ENCODE data around the gene SSNA1.

SSNA1 gene

GRCh38 chr9:137222190-137223077, 34.0 kb downstream of the SSNA1 start, which contains the start of gene RNF208:
Gene RNF208, minus strand, starts transcription at chr9:137222240. Its CDS starts 1,028 bp downstream, at chr9:137221212.
- DNase-seq = no peak

DNA sequence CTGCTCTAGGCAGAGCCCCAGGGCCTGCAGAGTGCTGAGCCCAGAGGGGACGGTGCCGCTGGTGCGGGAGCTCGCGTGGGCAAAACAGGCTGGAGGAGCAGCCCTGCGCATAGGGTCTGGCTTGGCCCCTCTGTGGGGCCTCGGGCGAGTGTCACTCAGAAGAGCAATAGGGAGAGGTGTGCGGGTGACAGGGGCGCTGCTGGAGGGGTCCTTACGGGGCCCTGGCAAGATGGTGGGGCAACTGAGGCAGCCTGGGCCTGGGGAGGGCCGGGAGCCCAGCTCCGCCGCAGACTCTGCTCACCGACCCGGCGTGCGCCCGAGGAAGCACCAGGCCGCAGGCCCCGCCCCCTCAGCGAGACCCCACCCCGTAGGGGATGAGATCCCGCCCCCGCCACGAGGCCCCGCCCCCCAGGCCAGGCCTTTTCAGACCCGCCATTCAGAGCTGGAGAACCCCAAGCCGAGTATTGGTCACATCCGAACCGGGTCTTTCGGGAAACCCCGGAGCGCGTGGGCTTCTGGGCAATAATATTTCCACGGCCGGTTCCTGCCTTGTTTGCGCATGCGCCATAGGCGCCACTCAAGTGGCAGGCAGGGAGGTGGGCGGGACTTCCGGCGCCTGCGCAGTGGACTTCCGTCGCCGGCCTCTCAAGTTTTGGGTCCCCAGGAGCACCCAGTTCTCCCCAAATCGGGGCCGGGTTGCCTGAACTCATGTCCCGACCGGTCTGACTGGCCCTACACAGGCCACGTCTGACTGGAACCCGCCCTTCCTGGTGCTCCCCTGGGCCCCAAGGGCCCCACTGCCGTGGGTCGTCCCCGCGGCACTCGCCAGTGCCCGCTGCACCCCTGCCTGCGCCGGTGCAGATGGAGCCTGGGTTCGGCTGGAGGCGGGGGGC, 34.8 kb downstream of the SSNA1 start:
- DNase-seq = peak; percentile 91

- no peak for DNase-seq
Measured at GRCh38 chr9:137224830-137225694, 36.6 kb downstream of the SSNA1 start, which contains the start of gene CYSRT1. Gene CYSRT1, plus strand, starts transcription at chr9:137225174. Its CDS starts 448 bp downstream, at chr9:137225622.

GRCh38 chr9:137225699-137226331, 37.3 kb downstream of the SSNA1 start:
- DNase-seq = no peak

- DNase-seq = no peak
Measured at GRCh38 chr9:137226338-137227053, 38.0 kb downstream of the SSNA1 start.

GRCh38 chr9:137227054-137227852, 38.8 kb downstream of the SSNA1 start, which contains the start of gene RNF224:
Gene RNF224, plus strand, starts transcription at chr9:137227502. Its CDS starts 834 bp downstream, at chr9:137228336.
- peak; percentile 54 for DNase-seq

- DNase-seq = no peak
Measured at GRCh38 chr9:137227853-137228505, 39.5 kb downstream of the SSNA1 start.

DNA sequence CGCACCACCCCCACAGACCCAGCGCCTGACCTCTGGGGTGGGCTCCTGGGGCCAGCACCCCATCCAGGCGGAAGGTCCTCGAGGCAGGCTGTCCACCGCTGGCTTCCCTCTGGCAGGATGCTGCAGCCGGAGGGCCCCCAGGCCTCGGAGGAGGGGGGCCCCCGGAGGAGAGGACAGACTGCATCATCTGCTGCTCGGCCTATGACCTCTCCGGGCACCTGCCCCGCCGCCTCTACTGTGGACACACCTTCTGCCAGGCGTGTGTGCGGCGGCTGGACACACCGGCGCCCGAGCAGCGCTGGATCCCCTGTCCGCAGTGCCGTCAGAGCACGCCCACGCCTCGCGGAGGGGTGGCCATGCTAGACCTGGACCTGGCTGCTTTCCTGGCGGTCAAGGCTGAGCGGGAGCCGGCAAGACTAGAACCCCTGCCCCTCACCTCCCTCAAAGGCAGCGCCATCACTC, 40.1 kb downstream of the SSNA1 start:
- no peak for DNase-seq

- DNase-seq = no peak
Measured at GRCh38 chr9:137228968-137229896, 40.8 kb downstream of the SSNA1 start.

- no peak for DNase-seq
Measured at GRCh38 chr9:137229903-137230704, 41.6 kb downstream of the SSNA1 start.

- no peak for DNase-seq
Measured at GRCh38 chr9:137230705-137231371, 42.4 kb downstream of the SSNA1 start, which contains the start of gene SLC34A3. Gene SLC34A3, plus strand, starts transcription at chr9:137230901. Its CDS starts 802 bp downstream, at chr9:137231703.

GRCh38 chr9:137231372-137232039, 43.0 kb downstream of the SSNA1 start:
- DNase-seq = no peak

- no peak for DNase-seq
Measured at GRCh38 chr9:137232101-137232500, 43.6 kb downstream of the SSNA1 start.

GRCh38 chr9:137232510-137232909, 44.0 kb downstream of the SSNA1 start:
- DNase-seq = no peak

- no peak for DNase-seq
Measured at GRCh38 chr9:137233143-137233980, 44.9 kb downstream of the SSNA1 start.

Data from NCI-H1105 treated with DMSO at 0.1 percent for 48 hours (cell line).